Stimulated activated CD4-positive, alpha-beta T cell treated with anti-CD3 and anti-CD28 coated beads, Interleukin-1b, Interleukin-23, amount 100 ng/mL, for 1 hour (primary cell): ENCODE results near the gene ATAD3A.
A peak's percentile ranks its signal among the peaks of the same experiment; 100 is the strongest.
"Not testable (repeated sequence)": the region's sequence is repeated elsewhere in the genome, so short reads cannot be mapped to it uniquely, and the experiment has no call there.

Experiments used
- DNase-seq, 2 donors: peaks; one replicate each; pipeline ENCODE4 v3.0.0-alpha.2; 2020; ENCODE audit warnings: low read depth in 2 of 2

Gene ATAD3A

DNA sequence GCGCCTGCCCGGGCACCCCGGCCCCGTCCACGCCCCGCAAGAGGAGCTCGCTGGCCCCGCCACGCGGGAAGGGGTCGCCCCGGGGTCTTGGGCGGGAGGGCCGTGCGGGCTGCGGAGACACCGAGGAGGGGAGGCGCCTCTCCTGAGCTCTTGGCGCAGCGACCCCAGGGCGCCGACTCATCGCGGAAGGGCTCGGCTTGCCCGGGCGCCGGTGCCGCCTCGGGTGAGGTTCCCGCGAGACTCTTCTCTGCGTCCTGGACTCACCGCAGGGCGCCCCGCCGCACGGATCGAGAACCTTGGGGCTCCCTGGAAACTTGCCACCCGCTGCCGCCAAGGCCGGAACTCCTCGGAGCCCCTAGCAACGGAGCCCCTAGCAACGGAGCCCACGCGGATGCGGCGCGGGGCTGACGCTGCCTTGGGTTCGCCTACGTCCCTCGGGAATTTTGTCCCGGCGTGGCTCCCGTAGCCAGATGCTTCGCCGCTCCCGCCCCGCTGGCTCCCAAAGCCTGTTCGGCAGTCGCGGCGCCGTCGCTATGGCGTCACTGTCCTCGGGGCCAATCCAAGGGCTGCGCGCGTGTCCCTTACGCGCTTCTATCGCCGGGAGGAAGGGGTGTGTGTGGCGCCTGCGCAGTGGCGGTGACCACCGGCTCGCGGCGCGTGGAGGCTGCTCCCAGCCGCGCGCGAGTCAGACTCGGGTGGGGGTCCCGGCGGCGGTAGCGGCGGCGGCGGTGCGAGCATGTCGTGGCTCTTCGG, at the start of gene ATAD3A:
Gene ATAD3A, plus strand, starts transcription at position 630 of the 753 bp plus-strand sequence. Its CDS starts 107 bp downstream, at position 737.
- DNase-seq = peak; percentile 86 to 90

DNA sequence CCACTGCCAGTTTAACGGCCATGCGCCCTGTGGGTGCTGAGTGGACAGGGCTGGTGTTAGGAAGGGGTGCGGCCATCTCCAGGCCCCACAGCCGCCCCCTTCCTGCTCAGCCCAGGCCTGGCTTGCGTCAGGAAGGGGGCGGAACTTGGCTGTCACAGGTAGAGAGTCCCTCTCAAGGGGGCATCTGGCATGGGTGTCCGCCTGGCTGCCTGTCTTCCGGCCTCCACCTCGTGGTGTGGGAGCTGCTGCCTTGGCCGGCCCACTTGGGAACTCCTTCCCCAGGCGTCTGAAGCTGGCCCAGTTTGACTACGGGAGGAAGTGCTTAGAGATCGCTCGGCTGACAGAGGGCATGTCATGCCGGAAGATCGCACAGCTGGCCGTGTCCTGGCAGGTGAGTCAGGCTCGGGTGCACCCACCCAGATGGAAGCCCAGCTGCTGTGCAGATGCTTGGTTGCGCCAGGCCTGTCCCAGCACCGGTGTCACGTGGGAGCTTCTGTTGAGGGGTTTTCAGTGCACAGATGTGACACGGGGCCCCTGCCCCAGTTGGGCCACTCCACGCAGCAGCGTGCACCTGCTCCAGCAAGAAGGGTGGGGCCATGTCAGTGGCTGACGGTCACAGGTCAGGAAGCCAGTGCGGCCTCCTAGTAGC, 49.5 kb upstream of the ATAD3A start:
- no peak for DNase-seq

DNA sequence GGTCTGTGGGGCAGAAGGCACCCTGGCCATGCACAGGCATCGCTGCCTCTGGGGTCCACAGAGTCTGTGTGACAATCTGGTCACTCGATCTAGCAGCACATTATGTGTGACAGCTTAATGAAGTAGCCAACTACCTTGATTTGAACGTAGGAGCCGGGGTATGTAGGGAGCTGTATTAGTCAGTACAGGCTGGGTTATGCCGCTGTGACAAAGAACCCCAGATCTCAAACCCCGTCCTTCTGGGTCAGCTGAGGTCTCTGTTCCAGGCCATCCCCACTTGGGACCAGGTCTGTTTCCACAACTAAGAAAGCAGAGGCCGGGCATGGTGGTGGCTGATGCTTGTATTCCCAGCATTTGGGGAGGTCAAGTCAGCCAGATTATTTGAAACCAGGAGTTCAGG, 48.6 kb upstream of the ATAD3A start:
- no peak for DNase-seq

DNA sequence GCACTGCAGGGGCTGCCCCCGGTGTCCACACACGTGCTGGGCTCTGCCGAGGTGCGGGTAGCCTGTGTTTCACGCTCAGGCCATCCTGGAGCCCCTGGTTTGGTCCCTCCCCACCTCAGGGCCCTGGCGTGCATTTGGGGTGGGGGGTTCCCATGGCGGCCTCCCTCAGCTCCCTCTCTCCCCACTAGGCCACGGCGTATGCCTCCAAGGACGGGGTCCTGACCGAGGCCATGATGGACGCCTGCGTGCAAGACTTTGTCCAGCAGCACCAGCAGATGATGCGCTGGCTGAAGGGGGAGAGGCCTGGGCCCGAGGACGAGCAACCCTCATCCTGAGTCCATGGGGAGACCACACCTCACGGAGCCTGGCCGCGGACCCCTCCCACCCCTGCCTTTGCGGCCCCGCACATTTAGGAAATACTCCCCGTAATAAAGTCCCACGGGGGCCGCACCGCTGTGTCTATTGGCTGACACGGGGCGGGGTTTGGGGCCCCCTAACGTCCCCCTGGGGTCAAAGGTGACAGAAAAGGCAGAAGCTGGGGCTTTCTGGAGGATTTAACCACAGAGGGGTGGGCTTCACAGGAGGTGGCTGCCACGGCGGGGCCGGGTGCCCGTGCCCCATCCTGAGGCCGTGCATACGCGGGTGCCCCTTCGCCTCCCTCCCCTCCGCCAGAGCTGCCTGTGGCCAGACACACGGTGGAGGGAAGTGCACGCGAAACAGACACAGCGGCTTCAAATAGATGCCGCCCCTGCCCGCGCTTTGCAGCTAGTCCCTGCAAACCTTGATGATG, 43.6 kb upstream of the ATAD3A start:
- DNase-seq = not testable (repeated sequence)

DNA sequence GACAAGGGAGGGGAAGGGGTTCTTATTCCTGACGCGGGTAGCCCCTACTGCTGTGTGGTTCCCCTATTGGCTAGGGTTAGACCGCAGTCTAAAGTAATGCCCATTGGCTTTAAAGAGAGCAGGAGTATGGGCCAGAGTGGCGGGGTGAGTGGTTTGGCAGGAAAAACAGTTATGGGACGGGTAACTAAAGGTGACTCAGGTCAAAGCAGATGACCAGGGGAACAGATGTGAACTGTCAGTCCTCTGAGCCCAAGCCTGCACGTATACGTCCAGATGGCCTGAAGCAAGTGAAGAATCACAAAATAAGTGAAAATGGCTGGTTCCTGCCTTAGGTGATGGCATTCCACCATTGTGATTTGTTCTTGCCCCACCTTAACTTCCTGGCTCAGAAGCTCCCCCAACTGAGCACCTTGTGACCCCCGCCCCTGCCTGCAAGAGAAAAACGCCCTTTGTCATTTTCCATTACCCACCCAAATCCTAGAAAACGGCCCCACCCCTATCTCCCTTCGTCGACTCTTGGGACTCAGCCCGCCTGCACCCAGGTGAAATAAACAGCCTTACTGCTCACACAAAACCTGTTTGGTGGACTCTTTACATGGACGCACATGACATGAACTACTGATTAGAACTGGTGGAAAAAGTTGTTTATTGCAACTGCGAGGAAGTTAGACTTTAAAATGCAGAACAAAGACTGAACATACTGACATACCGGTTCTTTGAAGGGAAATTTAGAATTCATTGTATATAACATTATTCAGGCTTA, 41.2 kb upstream of the ATAD3A start:
- DNase-seq = no peak

DNA sequence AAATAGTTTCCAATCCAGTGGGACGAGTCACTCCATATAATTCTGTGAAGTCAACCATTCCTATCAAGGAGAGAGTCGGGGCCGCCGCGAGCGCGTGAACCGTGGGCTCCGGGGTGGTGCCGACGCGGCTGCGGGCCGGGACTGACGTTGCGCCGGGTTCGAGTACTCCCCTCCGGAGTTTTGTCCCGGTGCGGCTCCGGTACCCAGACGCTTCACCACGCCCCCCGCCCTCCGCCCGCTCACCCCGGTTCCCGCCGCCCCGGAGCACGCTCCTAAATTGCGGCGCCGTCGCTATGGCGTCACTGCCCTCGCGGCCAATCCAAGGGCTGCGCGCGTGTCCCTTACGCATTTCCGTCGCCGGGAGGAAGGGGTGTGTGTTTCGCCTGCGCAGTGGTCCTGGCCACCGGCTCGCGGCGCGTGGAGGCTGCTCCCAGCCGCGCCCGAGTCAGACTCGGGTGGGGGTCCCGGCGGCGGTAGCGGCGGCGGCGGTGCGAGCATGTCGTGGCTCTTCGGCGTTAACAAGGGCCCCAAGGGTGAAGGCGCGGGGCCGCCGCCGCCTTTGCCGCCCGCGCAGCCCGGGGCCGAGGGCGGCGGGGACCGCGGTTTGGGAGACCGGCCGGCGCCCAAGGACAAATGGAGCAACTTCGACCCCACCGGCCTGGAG, 40.4 kb upstream of the ATAD3A start, which contains the start of gene ATAD3B:
Gene ATAD3B, plus strand, starts transcription at position 377 of the 664 bp plus-strand sequence. Its CDS starts 120 bp downstream, at position 497.
- peak; percentile 66 to 86 for DNase-seq

DNA sequence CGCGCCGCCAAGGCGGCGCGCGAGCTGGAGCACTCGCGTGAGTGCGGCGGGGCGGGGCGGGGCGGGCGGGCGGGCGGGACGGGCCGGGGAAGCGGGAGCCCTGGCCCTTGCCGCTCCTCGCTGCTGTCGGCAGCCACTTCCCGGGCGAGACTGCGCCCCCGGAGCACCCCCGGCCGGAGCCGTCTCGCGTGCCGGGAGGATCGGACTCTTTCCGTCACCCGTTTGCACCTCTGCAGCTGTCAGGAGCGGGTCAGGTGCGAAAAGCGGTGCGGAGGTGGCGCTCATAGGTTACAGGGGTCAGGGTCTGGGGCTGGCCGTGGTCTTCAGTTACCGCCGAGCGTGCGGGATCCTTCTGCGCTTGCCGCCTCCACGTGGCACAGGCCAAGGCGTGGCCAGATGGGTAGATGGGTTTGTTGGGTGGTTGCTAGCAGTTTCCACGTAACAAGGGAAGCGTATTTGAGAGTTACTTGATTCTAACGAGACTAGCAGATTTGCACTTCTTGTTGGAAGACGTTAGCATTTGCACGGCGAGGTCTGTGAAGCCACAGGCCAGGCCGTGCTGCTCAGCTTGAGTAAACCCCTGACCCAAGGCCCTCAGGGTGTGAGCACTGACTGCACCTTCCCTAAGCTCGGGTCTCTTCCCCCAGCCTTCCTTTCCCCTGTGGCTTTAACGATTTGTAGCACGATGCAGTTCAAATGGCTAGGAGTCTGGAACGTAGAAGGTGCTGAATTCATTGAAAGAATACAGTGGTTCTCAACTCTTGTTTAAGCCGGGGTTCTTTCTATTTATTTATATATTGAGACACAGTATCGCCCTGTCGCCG, 39.7 kb upstream of the ATAD3A start:
- not testable (repeated sequence) for DNase-seq

DNA sequence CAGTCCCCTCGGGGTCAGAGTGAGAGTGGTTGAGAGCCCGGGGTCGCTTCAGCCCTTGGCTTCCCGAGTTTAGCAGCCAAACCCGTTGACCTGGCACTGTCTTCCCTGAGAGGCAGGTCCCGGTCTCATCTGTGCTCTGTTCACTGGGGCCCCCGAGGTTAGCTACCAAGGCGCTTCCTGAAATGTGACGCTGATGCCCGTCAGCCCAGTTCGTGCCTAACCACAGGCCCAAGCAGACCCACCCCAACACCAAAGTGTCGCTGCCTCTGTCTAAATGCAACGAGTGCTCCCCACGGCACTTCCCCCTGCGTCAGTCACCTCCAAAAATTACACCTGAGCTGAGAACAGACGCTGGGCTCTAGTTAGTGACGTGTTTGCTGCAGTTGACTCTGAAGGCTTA, 36.0 kb upstream of the ATAD3A start:
- DNase-seq = not testable (repeated sequence)

DNA sequence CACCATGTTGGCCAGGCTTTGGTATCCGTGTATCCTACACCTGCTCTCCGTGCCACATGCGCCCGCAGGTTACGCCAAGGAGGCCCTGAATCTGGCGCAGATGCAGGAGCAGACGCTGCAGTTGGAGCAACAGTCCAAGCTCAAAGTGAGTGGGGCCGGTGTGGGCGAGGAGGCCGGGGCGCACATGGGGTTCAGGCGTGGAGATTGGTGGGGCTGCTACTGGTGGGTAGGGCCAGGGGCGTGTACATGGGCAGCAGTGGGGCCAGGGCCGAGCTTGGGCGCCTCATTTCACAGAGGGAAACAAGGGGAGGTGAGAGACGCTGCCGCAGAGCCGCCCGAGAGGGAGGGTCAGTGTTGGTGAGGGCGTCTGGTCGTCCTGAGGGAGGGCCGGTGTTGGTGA, 34.8 kb upstream of the ATAD3A start:
- no peak for DNase-seq

DNA sequence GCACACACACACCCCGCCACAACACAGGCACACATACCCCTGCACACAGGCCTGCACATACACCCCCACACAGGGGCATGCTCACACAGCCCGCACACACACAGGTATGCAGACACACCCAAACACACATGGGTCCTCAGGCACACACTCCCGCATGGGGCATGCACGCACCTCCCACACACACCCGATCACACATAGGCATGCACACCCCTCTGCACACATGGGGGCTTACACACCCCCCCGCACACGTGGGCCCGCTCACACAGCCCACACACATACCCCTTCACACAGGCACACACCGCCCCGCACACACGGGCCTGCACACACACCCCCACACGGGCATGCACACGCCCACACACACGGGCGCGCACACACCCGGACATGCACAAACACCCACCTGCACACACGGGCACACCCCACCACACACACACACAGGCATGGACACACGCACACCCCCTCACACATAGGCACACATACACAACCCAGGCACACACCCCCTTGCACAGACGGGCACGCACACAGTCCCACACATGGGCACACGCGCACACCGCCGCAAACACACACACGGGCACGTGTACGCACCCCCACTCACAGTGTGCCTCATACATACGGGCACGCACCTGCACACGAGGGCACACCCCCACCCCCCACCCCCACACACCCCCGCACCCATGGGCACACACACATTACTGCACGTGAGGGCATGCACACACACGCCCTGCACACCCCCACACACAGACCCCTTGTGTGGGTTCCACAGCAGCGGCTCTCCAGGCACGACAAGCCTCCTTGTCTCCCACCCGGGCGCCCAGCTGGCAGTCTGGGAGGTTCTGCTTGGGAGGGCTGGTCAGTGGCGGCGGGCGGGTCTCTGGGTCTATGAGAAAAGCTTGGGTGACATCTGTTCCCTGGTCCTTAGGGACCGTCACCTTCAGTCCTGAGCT, 32.1 kb upstream of the ATAD3A start:
- DNase-seq = no peak

DNA sequence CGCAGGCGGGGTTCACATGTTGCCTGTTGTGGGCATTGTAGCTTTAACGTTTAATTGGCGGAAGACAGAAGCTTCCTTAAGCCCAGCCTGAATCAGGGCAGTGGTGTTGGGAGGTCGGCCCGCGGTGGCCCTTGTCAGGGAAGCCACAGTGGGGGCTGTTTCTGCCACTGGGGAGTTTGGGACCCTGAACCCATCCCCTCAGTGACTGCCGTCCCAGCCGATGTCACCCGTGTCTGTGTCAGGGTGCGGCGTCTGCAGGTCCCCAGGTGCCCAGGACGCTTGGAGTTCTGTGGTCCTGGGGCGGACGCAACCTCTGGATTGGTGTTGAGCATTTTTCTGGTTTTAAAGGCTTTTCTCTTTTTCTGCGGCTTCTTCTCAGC, 31.5 kb upstream of the ATAD3A start:
- not testable (repeated sequence) for DNase-seq

DNA sequence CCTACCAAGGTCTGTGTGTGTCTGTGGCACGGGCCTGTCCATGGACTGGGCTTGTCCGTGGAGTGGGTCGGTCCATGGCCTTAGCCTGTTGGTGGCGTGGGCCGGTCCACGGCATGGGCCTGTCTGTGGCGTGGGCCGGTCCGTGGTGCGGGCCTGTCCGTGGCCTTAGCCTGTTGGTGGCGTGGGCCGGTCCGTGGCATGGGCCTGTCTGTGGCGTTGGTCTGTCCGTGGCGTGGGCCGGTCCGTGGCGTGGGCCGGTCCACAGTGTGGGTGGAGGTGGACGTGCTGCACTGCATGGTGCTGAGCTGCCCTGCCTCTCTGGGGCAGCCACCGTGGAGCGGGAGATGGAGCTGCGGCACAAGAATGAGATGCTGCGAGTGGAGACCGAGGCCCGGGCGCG, 30.2 kb upstream of the ATAD3A start:
- DNase-seq = not testable (repeated sequence)

DNA sequence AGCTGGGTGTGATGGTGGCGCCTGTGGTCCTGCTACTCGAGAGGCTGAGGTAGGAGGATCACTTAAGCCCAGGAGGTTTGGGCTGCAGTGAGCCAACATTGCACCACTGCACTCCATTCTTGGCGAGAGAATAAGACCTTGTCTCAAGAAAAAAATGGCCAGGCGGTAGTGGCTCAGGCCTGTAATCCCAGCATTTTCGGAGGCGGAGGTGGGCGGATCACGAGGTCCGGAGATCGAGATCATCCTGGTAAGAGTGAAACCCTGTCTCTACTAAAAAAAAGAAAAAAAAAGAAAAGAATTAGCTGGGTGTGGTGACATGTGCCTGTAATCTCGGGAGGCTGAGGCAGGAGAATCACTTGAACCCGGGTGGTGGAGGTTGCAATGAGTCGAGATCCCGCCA, 29.1 kb upstream of the ATAD3A start:
- no peak for DNase-seq

DNA sequence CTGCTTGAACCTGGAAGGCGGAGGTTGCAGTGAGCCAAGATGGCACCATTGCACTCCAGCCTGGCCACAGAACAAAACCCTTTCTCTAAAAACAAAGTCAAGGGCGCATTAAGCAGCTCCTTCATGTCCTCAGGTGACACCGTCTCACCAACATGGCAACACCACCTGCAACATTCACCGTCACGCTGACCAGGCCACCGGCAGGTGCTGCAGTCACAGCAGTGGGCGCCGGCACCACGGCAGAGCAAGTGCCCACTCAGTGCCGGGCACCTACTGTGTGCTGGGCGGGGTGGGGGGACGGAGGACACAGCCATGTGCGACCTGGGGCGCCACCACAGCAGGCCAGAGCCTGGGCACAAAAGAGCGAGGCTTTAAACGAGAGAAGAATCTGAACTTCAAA, 28.2 kb upstream of the ATAD3A start:
- no peak for DNase-seq

DNA sequence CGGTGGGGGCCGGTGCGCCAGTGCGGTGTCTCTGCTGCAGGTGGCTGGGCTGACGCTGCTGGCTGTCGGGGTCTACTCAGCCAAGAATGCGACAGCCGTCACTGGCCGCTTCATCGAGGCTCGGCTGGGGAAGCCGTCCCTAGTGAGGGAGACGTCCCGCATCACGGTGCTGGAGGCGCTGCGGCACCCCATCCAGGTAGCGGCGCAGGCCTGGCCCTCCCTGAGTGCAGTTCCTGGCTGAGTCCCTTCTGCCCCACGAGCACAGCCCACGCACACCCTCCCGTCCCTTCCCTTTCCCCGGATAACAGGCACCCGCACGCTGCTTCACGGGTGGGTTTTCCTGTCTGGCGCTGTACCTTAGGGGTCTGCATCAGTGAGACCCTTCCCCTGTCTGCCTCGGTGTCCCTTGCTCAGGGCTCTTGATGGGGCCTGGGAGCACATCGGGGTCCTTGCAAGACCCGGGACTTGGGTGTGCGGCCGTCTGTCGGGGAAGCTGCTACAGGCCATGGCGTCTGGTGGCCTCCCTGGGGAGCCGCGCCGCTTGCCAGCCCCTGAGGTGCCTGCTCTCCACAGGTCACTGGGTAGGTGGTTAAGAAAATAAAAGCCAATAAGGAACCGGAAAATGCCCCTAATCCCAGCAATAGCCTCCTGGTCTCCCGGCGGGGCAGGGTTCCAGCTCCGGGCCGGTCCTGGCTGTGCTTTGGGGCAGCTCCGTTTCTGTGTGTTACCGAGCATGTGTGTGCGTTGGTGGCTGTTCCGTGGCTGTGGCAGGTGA, 26.8 kb upstream of the ATAD3A start:
- not testable (repeated sequence) for DNase-seq

DNA sequence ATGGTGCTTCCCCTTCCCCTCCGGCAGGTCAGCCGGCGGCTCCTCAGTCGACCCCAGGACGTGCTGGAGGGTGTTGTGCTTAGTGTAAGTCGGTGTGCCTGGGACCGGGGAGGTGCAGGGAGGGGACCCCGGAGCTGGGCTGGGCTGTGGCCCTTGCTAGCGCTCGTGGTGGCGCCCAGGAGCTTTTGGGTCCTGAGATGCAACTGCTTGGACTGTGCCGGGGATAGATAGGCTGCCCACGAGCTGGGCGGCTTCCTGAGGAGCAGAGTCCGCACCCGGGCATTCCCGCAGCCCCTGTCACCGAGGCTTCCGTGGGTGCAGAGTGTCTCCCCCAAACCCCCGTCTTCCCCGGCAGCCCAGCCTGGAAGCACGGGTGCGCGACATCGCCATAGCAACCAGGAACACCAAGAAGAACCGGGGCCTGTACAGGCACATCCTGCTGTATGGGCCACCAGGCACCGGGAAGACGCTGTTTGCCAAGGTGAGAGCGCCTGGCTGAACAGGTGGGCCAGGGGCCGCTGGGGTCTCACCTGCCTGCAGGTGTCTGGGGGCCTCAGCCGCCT, 26.1 kb upstream of the ATAD3A start:
- not testable (repeated sequence) for DNase-seq

DNA sequence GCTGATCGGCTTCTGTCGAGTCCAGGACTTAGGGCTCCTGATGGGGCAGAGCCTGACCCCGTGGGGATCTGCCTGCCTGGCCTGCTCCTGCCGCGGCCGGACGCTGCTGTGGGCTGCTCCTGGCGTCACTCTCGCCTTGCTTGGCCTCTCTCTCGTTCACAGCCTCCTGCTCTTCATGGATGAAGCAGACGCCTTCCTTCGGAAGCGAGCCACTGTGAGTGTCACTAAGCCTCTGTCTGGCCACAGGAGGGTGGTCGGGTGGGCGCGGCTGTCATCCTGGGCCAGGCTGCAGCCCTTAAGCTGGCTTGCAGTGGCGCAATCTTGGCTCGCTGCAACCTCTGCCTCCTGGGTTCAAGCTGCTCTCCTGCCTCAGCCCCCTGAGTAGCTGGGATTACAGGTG, 24.3 kb upstream of the ATAD3A start:
- no peak for DNase-seq

DNA sequence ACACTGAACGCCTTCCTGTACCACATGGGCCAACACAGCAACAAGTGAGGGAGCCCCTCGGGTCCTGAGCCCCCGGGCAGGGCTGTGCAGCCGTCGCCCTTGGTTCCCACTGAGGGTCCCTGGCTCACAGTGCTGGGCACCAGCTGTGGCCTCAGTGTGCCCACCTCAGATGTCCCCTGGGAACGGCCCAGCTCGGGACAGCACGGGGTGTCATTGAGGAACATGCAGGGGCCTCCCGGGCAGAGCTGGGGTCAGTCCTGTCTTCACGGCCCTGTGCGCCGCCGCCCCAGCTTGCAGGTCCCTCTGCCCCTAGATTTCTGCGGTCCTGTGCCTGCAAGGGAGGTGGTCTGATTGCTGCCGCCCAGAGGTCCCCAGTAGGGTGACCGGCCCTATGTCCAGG, 22.7 kb upstream of the ATAD3A start:
- DNase-seq = no peak
